K562 (cell line): ENCODE data around the gene ABCG1.
A peak's percentile ranks its signal among the peaks of the same experiment; 100 is the strongest.

Experiments
- BRD4 ChIP-seq: fragments of 200-600 bp; sonication (generic); IDR thresholded peaks from 2 replicates; pipeline ENCODE4 v1.6.1; 2017; ENCODE audit warnings: inconsistent platforms
- EP300 ChIP-seq: IDR thresholded peaks from 2 replicates; pipeline ENCODE4 v1.6.1; 2012; ENCODE audit warnings: low read length, improper control_type of control experiment
- LEF1 ChIP-seq: fragments of 450-650 bp; IDR thresholded peaks from 2 replicates; pipeline ENCODE4 v1.6.1; 2016; ENCODE audit warnings: mild to moderate bottlenecking
- POLR2A ChIP-seq: fragments of 450-650 bp; conservative IDR thresholded peaks from 2 replicates; pipeline ENCODE4 v1.6.1; 2016
- POLR2AphosphoS5 ChIP-seq: IDR thresholded peaks from 2 replicates; pipeline ENCODE4 v1.6.1; 2011; ENCODE audit warnings: mild to moderate bottlenecking, low read depth, low read length, moderate library complexity; ENCODE audit not compliant: control insufficient read depth, insufficient read depth
- SMAD3 ChIP-seq: fragments of 450-650 bp; formaldehyde crosslinking; conservative IDR thresholded peaks from 2 replicates; pipeline ENCODE4 v1.4.0; 2020; ENCODE audit warnings: mild to moderate bottlenecking
- SMAD4 ChIP-seq: fragments of 250-450 bp; sonication (Bioruptor Pico); conservative IDR thresholded peaks from 2 replicates; pipeline ENCODE4 v1.8.0; 2021; ENCODE audit warnings: inconsistent platforms, mild to moderate bottlenecking, moderate library complexity
- ZBTB1 ChIP-seq: sonication (generic); formaldehyde crosslinking; IDR thresholded peaks from 2 replicates; pipeline ENCODE4 v1.8.1; 2023; ENCODE audit warnings: missing genetic modification reagents, low read depth, mild to moderate bottlenecking, borderline replicate concordance
- ZBTB8A ChIP-seq: fragments of 450-650 bp; IDR thresholded peaks from 2 replicates; pipeline ENCODE4 v1.6.1; 2018; ENCODE audit warnings: mild to moderate bottlenecking, moderate library complexity; ENCODE audit not compliant: partially characterized antibody
- ZNF695 ChIP-seq: fragments of 450-650 bp; formaldehyde crosslinking; IDR thresholded peaks from 2 replicates; pipeline ENCODE4 v1.4.0; 2020; ENCODE audit warnings: mild to moderate bottlenecking, moderate library complexity
- TF ChIP-seq, protein P1 (sequence below): fragments of 250-450 bp; sonication (Bioruptor Pico); IDR thresholded peaks from 2 replicates; pipeline ENCODE4 v1.5.0; 2020; ENCODE audit warnings: mild to moderate bottlenecking, borderline replicate concordance
- TF ChIP-seq, protein P2 (sequence below): fragments of 450-650 bp; formaldehyde crosslinking; IDR thresholded peaks from 2 replicates; pipeline ENCODE4 v1.4.0; 2022; ENCODE audit warnings: missing genetic modification characterization
- TF ChIP-seq, protein P3 (sequence below), 3 experiments: IDR thresholded peaks in 2 of 3; conservative IDR thresholded peaks in 1 of 3; 2 replicates each; pipeline ENCODE4 v1.5.1; 2011 to 2012; ENCODE audit warnings: low read length in 3 of 3, mild to moderate bottlenecking in 3 of 3, control low read depth in 2 of 3, improper control_type of control experiment in 1 of 3, inconsistent platforms in 1 of 3, low read depth in 1 of 3, mixed read lengths in 1 of 3, moderate library complexity in 1 of 3; ENCODE audit not compliant: insufficient read depth in 2 of 3
- TF ChIP-seq, protein P4 (sequence below): sonication (generic); formaldehyde crosslinking; IDR thresholded peaks from 2 replicates; pipeline ENCODE4 v1.9.0; 2022; ENCODE audit warnings: mild to moderate bottlenecking, missing genetic modification reagents

DNA sequence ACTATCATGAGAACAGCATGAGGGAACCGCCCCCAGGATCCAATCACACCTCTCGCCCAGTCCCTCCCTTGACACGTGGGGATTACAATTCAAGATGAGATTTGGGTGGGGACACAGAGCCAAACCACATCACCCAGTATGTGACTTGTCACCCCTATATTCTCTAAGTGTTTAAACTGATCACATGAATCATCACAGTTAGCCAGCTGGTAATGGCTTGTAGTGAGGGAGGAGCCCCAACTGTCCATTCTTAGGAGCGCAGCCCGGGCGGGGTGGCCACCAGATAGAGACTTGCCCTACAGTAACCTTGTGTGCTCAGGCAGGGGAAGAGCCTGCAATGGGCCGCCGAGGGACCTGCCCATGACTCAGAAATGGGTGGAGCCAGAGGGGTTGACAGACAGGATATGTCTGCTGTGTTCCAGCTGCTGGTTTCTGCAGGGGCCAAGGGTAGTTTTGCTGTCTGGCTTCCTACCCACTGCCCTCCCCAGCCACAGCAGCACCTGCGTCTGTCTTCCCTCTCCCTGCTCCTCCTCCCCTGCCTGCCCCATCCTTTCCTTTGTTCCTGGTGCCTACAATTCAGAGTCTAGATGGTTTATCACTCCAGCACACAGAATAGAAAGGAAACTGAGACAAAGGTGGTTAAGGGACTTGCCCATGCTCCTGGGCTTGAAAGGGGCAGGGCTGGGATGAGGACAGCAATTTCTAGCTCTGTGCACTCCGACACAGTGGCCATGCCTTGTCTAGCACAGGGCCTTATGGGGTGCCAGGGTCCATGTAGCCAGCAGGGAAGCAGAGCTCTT, 9.2 kb downstream of the ABCG1 start:
- TF ChIP-seq BRD4 = no peak
- TF ChIP-seq, protein P1, sequence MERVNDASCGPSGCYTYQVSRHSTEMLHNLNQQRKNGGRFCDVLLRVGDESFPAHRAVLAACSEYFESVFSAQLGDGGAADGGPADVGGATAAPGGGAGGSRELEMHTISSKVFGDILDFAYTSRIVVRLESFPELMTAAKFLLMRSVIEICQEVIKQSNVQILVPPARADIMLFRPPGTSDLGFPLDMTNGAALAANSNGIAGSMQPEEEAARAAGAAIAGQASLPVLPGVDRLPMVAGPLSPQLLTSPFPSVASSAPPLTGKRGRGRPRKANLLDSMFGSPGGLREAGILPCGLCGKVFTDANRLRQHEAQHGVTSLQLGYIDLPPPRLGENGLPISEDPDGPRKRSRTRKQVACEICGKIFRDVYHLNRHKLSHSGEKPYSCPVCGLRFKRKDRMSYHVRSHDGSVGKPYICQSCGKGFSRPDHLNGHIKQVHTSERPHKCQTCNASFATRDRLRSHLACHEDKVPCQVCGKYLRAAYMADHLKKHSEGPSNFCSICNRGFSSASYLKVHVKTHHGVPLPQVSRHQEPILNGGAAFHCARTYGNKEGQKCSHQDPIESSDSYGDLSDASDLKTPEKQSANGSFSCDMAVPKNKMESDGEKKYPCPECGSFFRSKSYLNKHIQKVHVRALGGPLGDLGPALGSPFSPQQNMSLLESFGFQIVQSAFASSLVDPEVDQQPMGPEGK = no peak
- TF ChIP-seq LEF1 = no peak
- TF ChIP-seq, protein P2, sequence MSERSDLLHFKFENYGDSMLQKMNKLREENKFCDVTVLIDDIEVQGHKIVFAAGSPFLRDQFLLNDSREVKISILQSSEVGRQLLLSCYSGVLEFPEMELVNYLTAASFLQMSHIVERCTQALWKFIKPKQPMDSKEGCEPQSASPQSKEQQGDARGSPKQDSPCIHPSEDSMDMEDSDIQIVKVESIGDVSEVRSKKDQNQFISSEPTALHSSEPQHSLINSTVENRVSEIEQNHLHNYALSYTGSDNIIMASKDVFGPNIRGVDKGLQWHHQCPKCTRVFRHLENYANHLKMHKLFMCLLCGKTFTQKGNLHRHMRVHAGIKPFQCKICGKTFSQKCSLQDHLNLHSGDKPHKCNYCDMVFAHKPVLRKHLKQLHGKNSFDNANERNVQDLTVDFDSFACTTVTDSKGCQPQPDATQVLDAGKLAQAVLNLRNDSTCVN = no peak
- peak; percentile 64 for TF ChIP-seq SMAD4
- no peak for TF ChIP-seq POLR2A
- no peak for TF ChIP-seq POLR2AphosphoS5
- TF ChIP-seq, protein P3, sequence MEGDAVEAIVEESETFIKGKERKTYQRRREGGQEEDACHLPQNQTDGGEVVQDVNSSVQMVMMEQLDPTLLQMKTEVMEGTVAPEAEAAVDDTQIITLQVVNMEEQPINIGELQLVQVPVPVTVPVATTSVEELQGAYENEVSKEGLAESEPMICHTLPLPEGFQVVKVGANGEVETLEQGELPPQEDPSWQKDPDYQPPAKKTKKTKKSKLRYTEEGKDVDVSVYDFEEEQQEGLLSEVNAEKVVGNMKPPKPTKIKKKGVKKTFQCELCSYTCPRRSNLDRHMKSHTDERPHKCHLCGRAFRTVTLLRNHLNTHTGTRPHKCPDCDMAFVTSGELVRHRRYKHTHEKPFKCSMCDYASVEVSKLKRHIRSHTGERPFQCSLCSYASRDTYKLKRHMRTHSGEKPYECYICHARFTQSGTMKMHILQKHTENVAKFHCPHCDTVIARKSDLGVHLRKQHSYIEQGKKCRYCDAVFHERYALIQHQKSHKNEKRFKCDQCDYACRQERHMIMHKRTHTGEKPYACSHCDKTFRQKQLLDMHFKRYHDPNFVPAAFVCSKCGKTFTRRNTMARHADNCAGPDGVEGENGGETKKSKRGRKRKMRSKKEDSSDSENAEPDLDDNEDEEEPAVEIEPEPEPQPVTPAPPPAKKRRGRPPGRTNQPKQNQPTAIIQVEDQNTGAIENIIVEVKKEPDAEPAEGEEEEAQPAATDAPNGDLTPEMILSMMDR (IDR thresholded peaks at IDR 0.05 in 2 of 3, conservative IDR thresholded peaks at IDR 0.05 in 1 of 3; ENCODE audit: insufficient read depth in 2 of 3, low read depth in 1 of 3, low read length in 3 of 3) = no peak
- TF ChIP-seq EP300 = no peak
- TF ChIP-seq ZNF695 (CRISPR knock-in tag) = no peak
- no peak for TF ChIP-seq SMAD3 (CRISPR knock-in tag)
- TF ChIP-seq ZBTB8A = no peak
- TF ChIP-seq, protein P4, sequence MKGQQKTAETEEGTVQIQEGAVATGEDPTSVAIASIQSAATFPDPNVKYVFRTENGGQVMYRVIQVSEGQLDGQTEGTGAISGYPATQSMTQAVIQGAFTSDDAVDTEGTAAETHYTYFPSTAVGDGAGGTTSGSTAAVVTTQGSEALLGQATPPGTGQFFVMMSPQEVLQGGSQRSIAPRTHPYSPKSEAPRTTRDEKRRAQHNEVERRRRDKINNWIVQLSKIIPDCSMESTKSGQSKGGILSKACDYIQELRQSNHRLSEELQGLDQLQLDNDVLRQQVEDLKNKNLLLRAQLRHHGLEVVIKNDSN (CRISPR knock-in tag) = peak; percentile 33
- no peak for TF ChIP-seq ZBTB1 (CRISPR knock-in tag)
